ENCODE data around the gene CHD2. TPM values are rescaled to one million over a fixed set of nuclear protein-coding genes. Genes with fewer than 3 reads are reported as not detected.

The CHD2 gene
- total RNA-seq, 1 experiment from 2014 or later: 63.3 TPM

GRCh38 chr15:93025625-93025982, 125.5 kb downstream of the CHD2 start:
- H3K79me2 ChIP-seq (ENCODE audit: insufficient read depth, low read length): no peaks in the 10 kb centered on the region
- no peak overlapping the region for H2BK20ac ChIP-seq (ENCODE audit: low read depth, low read length, poor library complexity, severe bottlenecking)
- no peaks in the 10 kb centered on the region for H3K27me3 ChIP-seq (ENCODE audit: insufficient read depth, low read length)
- H3K23ac ChIP-seq (ENCODE audit: insufficient read length, low read depth, low read length): no peak overlapping the region
- H3K79me1 ChIP-seq (ENCODE audit: insufficient read depth, low read depth, low read length, poor library complexity, severe bottlenecking): no peaks in the 10 kb centered on the region
- H2BK12ac ChIP-seq (ENCODE audit: insufficient read length, low read depth, low read length): no peak overlapping the region
- H4K5ac ChIP-seq (ENCODE audit: insufficient read length, low read depth, low read length): no peak overlapping the region
- H4K20me1 ChIP-seq (ENCODE audit: control insufficient read depth, insufficient read depth, insufficient read length): no peaks in the 10 kb centered on the region
- H2BK120ac ChIP-seq (ENCODE audit: low read depth, low read length, poor library complexity, severe bottlenecking): no peak overlapping the region
- H3K18ac ChIP-seq (ENCODE audit: insufficient read length, low read depth, low read length): no peak overlapping the region
- no peak overlapping the region for H4K8ac ChIP-seq (replicated peaks; ENCODE audit: insufficient read length, low read depth, low read length)
- Mint-ChIP-seq H3K4me1 (peaks cover 20 to 22% of the 10 kb centered on the region in 2 experiments), H3K27ac (no peak overlapping the region), H3K36me3 (ENCODE audit: insufficient read depth in 1 of 3, low read depth in 3 of 3) (peaks cover 43 to 68% (median 62%) of the 10 kb centered on the region in 3 experiments), H3K27me3 (ENCODE audit: low read depth) (no peaks in the 10 kb centered on the region), H3K9me3 (no peaks in the 10 kb centered on the region), H3K4me3 (no peak overlapping the region)
- H4K91ac ChIP-seq (ENCODE audit: insufficient read length, low read depth, low read length): no peak overlapping the region
- no peak for DNase-seq
- H2BK15ac ChIP-seq (ENCODE audit: low read depth, low read length): no peak overlapping the region
- no peak for TF ChIP-seq CTCF (conservative IDR thresholded peaks at IDR 0.05)
- H3K4me1 ChIP-seq (ENCODE audit: insufficient read depth, low read length): no peaks in the 10 kb centered on the region
- H2AFZ ChIP-seq (ENCODE audit: low read length): no peak overlapping the region
- H3K27ac ChIP-seq (ENCODE audit: insufficient read length, low read depth, low read length): no peak overlapping the region
- H3K4ac ChIP-seq (ENCODE audit: low read depth, low read length): no peak overlapping the region
- H3K56ac ChIP-seq (ENCODE audit: insufficient read length, low read depth, low read length): no peak overlapping the region
- H2AK5ac ChIP-seq (ENCODE audit: insufficient read length, low read length): no peak overlapping the region
- no peaks in the 10 kb centered on the region for H3K9me3 ChIP-seq (ENCODE audit: control insufficient read depth, low read depth, low read length)
- no peak overlapping the region for H3T11ph ChIP-seq (ENCODE audit: low read length)
- no peak overlapping the region for H2BK5ac ChIP-seq (ENCODE audit: insufficient read length, low read length)
- H3K23me2 ChIP-seq (ENCODE audit: insufficient read length, low read depth, low read length, poor library complexity, severe bottlenecking): no peaks in the 10 kb centered on the region
- no peak overlapping the region for H3K4me2 ChIP-seq (ENCODE audit: insufficient read depth, insufficient read length, low read length)
- WGBS (ENCODE audit: extremely low coverage, insufficient read length, low lambda C conversion rate): no CpG with 5 or more reads among the region's 1 CpG
- no peak overlapping the region for H3K14ac ChIP-seq (ENCODE audit: insufficient read depth, low read length)
- H3K9ac ChIP-seq (ENCODE audit: extremely low read depth, insufficient read length, low read length): no peak overlapping the region

Measured in H9 (cell line).